HepG2 (cell line): ENCODE measurements around the gene IL22RA1. TPM values are rescaled to one million over a fixed set of nuclear protein-coding genes. Genes with fewer than 3 reads are reported as not detected.

Experiments used
- ATAC-seq: fragments of 200-7000 bp; cut with Tn5 transposase; 3 replicates; pipeline ENCODE4 v1.9.1; 2020; ENCODE audit warnings: mild to moderate bottlenecking, moderate library complexity
- BruUV-seq: library from RNA; stranded (reverse); fragments of 400-500 nt; replicated peaks from 2 replicates; lab custom pipeline; 2021; lab: Mats Ljungman, UMichigan
- CTCF ChIA-PET: fragments of 300-600 bp; formaldehyde crosslinking; extraction: SDS; loops from one replicate; lab custom pipeline; 2021; ENCODE audit warnings: low total read pairs, inconsistent platforms, low intra/inter-chr PET ratio; lab: Yijun Ruan, JAX
- POLR2A ChIA-PET: fragments of 350-600 bp; sonication (Branson Sonifier 250); formaldehyde crosslinking; loops from one replicate; lab custom pipeline; 2020; ENCODE audit warnings: antibody characterized with exemption, inconsistent platforms; lab: Yijun Ruan, JAX
- DNase-seq: peaks from one replicate; pipeline ENCODE4 v3.0.0-alpha.2; 2015; ENCODE audit warnings: low spot score
- FAIRE-seq: peaks from 3 replicates; lab custom pipeline; 2011; peaks lifted over from hg19 to GRCh38; lab: Jason Lieb, UNC
- H2AFZ ChIP-seq: one replicate; pipeline ENCODE4 v1.6.1; 2011; ENCODE audit warnings: low read length, inconsistent platforms
- H3K27ac ChIP-seq: fragments of 300-600 bp; 3 replicates; pipeline ENCODE4 v1.8.0; 2011; ENCODE audit warnings: mixed run types, mild to moderate bottlenecking, mixed read lengths, low read length, inconsistent platforms; ENCODE audit not compliant: insufficient read depth; ENCODE audit errors: extremely low read length
- H3K27me3 ChIP-seq, 2 experiments: fragments of 200-600 bp in 1 of 2; 2 replicates in 1 of 2; 3 replicates in 1 of 2; pipeline versions ENCODE4 v1.6.0 to v1.8.0; 2011; ENCODE audit warnings: low read length in 2 of 2, mild to moderate bottlenecking in 2 of 2, moderate library complexity in 2 of 2, inconsistent platforms in 1 of 2; ENCODE audit not compliant: insufficient read depth in 2 of 2, control insufficient read depth in 1 of 2
- H3K36me3 ChIP-seq, 2 experiments: fragments of 200-600 bp in 1 of 2; replicated peaks in 1 of 2; 2 replicates in 1 of 2; 3 replicates in 1 of 2; pipeline versions ENCODE4 v1.5.1 to v1.8.0; 2011; ENCODE audit warnings: low read length in 2 of 2, inconsistent platforms in 1 of 2; ENCODE audit not compliant: insufficient read depth in 2 of 2, control insufficient read depth in 1 of 2
- H3K4me1 ChIP-seq: 2 replicates; pipeline ENCODE4 v1.5.1; 2012; ENCODE audit warnings: low read length, inconsistent platforms; ENCODE audit not compliant: insufficient read depth
- H3K4me2 ChIP-seq: 2 replicates; pipeline ENCODE4 v1.6.0; 2011; ENCODE audit warnings: low read depth, low read length, inconsistent platforms
- H3K4me3 ChIP-seq, 3 experiments: fragments of 200-600 bp in 1 of 3; sonication (generic), shearing (Covaris generic) in 1 of 3; replicated peaks in 1 of 3; 2 replicates each; pipeline ENCODE4 v1.5.1; 2011 to 2016; ENCODE audit warnings: low read length in 3 of 3, inconsistent platforms in 2 of 3, low read depth in 2 of 3, mild to moderate bottlenecking in 2 of 3, control low read depth in 1 of 3, mixed read lengths in 1 of 3; ENCODE audit not compliant: insufficient read depth in 1 of 3
- H3K79me2 ChIP-seq: one replicate; pipeline ENCODE4 v1.6.1; 2011; ENCODE audit warnings: low read length, inconsistent platforms; ENCODE audit not compliant: insufficient read depth
- H3K9ac ChIP-seq: 2 replicates; pipeline ENCODE4 v1.6.0; 2011; ENCODE audit warnings: mild to moderate bottlenecking, low read depth, low read length, inconsistent platforms; ENCODE audit not compliant: insufficient read depth
- H3K9me3 ChIP-seq: 2 replicates; pipeline ENCODE4 v1.5.1; 2012; ENCODE audit warnings: mild to moderate bottlenecking, low read length
- H4K20me1 ChIP-seq: 2 replicates; pipeline ENCODE4 v1.6.0; 2011; ENCODE audit warnings: inconsistent platforms, mild to moderate bottlenecking, low read length, moderate library complexity; ENCODE audit not compliant: insufficient read depth
- ARID5B ChIP-seq: IDR thresholded peaks from 2 replicates; pipeline ENCODE4 v1.4.0; 2020; ENCODE audit warnings: mild to moderate bottlenecking, missing genetic modification reagents
- CBFB ChIP-seq: sonication (generic); formaldehyde crosslinking; IDR thresholded peaks from 2 replicates; pipeline ENCODE4 v1.4.0; 2020; ENCODE audit warnings: missing genetic modification reagents
- CEBPG ChIP-seq: IDR thresholded peaks from 2 replicates; pipeline ENCODE4 v1.6.1; 2016
- EP300 ChIP-seq, 3 experiments: sonication (generic) in 1 of 3; formaldehyde crosslinking in 1 of 3; IDR thresholded peaks; 2 replicates each; pipeline versions ENCODE4 v1.5.1 to v1.6.1; 2011 to 2020; ENCODE audit warnings: low read depth in 2 of 3, low read length in 2 of 3, borderline replicate concordance in 1 of 3, improper control_type of control experiment in 1 of 3, mild to moderate bottlenecking in 1 of 3, missing genetic modification reagents in 1 of 3, moderate library complexity in 1 of 3
- HNF4G ChIP-seq, 2 experiments: sonication (generic) in 1 of 2; formaldehyde crosslinking in 1 of 2; IDR thresholded peaks; 2 replicates each; pipeline versions ENCODE4 v1.4.0 to v1.6.1; 2011 to 2020; ENCODE audit warnings: borderline replicate concordance in 2 of 2, low read depth in 2 of 2, mild to moderate bottlenecking in 2 of 2, low read length in 1 of 2, missing genetic modification reagents in 1 of 2, moderate library complexity in 1 of 2
- KLF13 ChIP-seq: sonication (generic); formaldehyde crosslinking; IDR thresholded peaks from 2 replicates; pipeline ENCODE4 v1.4.0; 2020; ENCODE audit warnings: mild to moderate bottlenecking, missing genetic modification reagents
- NAIF1 ChIP-seq: sonication (generic); formaldehyde crosslinking; IDR thresholded peaks from 2 replicates; pipeline ENCODE4 v1.5.0; 2020; ENCODE audit warnings: mild to moderate bottlenecking, missing genetic modification reagents, borderline replicate concordance
- SAP130 ChIP-seq: IDR thresholded peaks from 2 replicates; pipeline ENCODE4 v1.6.1; 2016; ENCODE audit warnings: low read depth
- SUZ12 ChIP-seq: fragments of 150-350 bp; IDR thresholded peaks from 2 replicates; pipeline ENCODE4 v1.6.1; 2014; ENCODE audit warnings: low read depth, low read length
- TBL1XR1 ChIP-seq: fragments of 150-350 bp; IDR thresholded peaks from 2 replicates; pipeline ENCODE4 v1.6.1; 2014; ENCODE audit warnings: borderline replicate concordance, low read length; ENCODE audit not compliant: partially characterized antibody
- ZNF570 ChIP-seq: sonication (generic); formaldehyde crosslinking; IDR thresholded peaks from 2 replicates; pipeline ENCODE4 v1.4.0; 2020; ENCODE audit warnings: mild to moderate bottlenecking, missing genetic modification reagents, borderline replicate concordance
- WGBS: methylation state at CpG from one replicate; pipeline ENCODE4 v1.1.6; 2017; ENCODE audit warnings: low lambda C conversion rate; 5-methylcytosine and 5-hydroxymethylcytosine counted together
- in situ Hi-C: cut with HindIII; loops from 2 replicates; pipeline ENCODE4 v1.10.0; 2017; ENCODE audit warnings: low pct_unique_long_range_greater_than_20kb; ENCODE audit not compliant: extremely low pct_ligation_motif_present
- intact Hi-C: fragments of 100-400 bp; cut with micrococcal nuclease; formaldehyde crosslinking; loops from one replicate; pipeline ENCODE4 v1.10.0; 2022; ENCODE audit not compliant: unreplicated experiment
- polyA plus RNA-seq, 8 experiments: library from polyadenylated mRNA; depleted of rRNA in 3 of 8; stranded (reverse) in 7 of 8; unstranded in 1 of 8; fragments of >200 nt; fragmentation: Illumina TruSeq in 4 of 8; extraction: Trizol in 4 of 8; gene quantifications; 2 replicates each; pipeline versions ENCODE4 v1.2.1 to v1.2.3, GENCODE V29; 2011 to 2016; ENCODE audit warnings: low read depth in 4 of 8, missing spikeins in 1 of 8, mixed read lengths in 1 of 8; ENCODE audit not compliant: insufficient read depth in 1 of 8
- total RNA-seq, 5 experiments: library from RNA; depleted of rRNA; stranded (reverse); fragments of >200 nt; fragmentation: Illumina TruSeq; extraction: Trizol; gene quantifications; 2 replicates each; pipeline ENCODE4 v1.2.3, GENCODE V29; 2016; ENCODE audit warnings: low read depth in 1 of 5
- TF ChIP-seq, protein P1 (sequence below): sonication (generic); formaldehyde crosslinking; IDR thresholded peaks from 2 replicates; pipeline ENCODE4 v1.4.0; 2020; ENCODE audit warnings: missing genetic modification reagents

IL22RA1 gene
- total and polyA plus RNA-seq, 2 of the 13 experiments (the other 11 are each of a cell fraction or from before 2014, with no cell fraction given): 4.4 to 10.2 TPM

- no peak for TF ChIP-seq ARID5B (CRISPR knock-in tag)
- TF ChIP-seq ZNF570 (CRISPR knock-in tag): no peak
- no peak for TF ChIP-seq TBL1XR1
- no peak for TF ChIP-seq CBFB
- TF ChIP-seq, all 625 proteins: peak for 0
Measured at GRCh38 chr1:24147194-24147593, 4.3 kb upstream of the IL22RA1 start (continued).

GRCh38 chr1:24141311-24141997 lies 1.5 kb downstream of the IL22RA1 start:
- Histone ChIP-seq H3K4me1 (peaks cover 45% of the 10 kb centered on the region), H3K27ac (peak overlapping the region; percentile 21), H3K4me2 (peak overlapping the region; percentile 96), H3K9me3 (no peaks in the 10 kb centered on the region), H3K79me2 (no peaks in the 10 kb centered on the region), H2AFZ (no peak overlapping the region), H3K9ac (peak overlapping the region; percentile 17; the same call in 1 of the 2 replicates), H3K36me3 (peaks cover 0 to 4% of the 10 kb centered on the region in 2 experiments; a peak in 2 of 5 replicates), H4K20me1 (no peaks in the 10 kb centered on the region), H3K4me3 (peak overlapping the region; percentile 62 to 82 (median 68); a peak in 3 of 6 replicates), H3K27me3 (no peaks in the 10 kb centered on the region; a peak in 1 of 5 replicates)
- WGBS: 44% methylated on average over 9 of the region's 10 CpGs
- ATAC-seq (peak; percentile 9; the same call in 2 of the 3 replicates), DNase-seq (peak; percentile 49), FAIRE-seq (peak; percentile 21)
- CTCF ChIA-PET: no interaction called here
- BruUV-seq: no TSS peak
- POLR2A ChIA-PET: interaction anchor here (0.8 to 3.2 kb wide), 8 partner anchors 9 to 274 kb away, joined by 3 to 24 read pairs (median 4); partner anchors contain the start of genes MYOM3 and NIPAL3
- in situ Hi-C loops: no loop called here
- intact Hi-C loops: no loop called here
- TF ChIP-seq HNF4G (IDR thresholded peaks at IDR 0.05; ENCODE audit: borderline replicate concordance, low read depth, low read length): peak; percentile 73
- no peak for TF ChIP-seq HNF4G (CRISPR knock-in tag; IDR thresholded peaks at IDR 0.05; ENCODE audit: borderline replicate concordance, low read depth)
- TF ChIP-seq EP300 (IDR thresholded peaks at IDR 0.05; ENCODE audit: low read depth in 2 of 2, low read length in 2 of 2): no peak
- no peak for TF ChIP-seq EP300 (CRISPR knock-in tag; IDR thresholded peaks at IDR 0.05; ENCODE audit: borderline replicate concordance)
- peak; percentile 78 for TF ChIP-seq CEBPG
- TF ChIP-seq SAP130 (CRISPR knock-in tag): peak; percentile 59; the same call in 1 of the 2 replicates
- TF ChIP-seq NAIF1 (CRISPR knock-in tag): no peak
- TF ChIP-seq SUZ12: no peak
- no peak for TF ChIP-seq KLF13
- TF ChIP-seq, protein P1, sequence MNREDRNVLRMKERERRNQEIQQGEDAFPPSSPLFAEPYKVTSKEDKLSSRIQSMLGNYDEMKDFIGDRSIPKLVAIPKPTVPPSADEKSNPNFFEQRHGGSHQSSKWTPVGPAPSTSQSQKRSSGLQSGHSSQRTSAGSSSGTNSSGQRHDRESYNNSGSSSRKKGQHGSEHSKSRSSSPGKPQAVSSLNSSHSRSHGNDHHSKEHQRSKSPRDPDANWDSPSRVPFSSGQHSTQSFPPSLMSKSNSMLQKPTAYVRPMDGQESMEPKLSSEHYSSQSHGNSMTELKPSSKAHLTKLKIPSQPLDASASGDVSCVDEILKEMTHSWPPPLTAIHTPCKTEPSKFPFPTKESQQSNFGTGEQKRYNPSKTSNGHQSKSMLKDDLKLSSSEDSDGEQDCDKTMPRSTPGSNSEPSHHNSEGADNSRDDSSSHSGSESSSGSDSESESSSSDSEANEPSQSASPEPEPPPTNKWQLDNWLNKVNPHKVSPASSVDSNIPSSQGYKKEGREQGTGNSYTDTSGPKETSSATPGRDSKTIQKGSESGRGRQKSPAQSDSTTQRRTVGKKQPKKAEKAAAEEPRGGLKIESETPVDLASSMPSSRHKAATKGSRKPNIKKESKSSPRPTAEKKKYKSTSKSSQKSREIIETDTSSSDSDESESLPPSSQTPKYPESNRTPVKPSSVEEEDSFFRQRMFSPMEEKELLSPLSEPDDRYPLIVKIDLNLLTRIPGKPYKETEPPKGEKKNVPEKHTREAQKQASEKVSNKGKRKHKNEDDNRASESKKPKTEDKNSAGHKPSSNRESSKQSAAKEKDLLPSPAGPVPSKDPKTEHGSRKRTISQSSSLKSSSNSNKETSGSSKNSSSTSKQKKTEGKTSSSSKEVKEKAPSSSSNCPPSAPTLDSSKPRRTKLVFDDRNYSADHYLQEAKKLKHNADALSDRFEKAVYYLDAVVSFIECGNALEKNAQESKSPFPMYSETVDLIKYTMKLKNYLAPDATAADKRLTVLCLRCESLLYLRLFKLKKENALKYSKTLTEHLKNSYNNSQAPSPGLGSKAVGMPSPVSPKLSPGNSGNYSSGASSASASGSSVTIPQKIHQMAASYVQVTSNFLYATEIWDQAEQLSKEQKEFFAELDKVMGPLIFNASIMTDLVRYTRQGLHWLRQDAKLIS (CRISPR knock-in tag): no peak
